Smooth muscle cell (in vitro differentiated cells): ENCODE measurements around the gene ASPG. TPM values are rescaled to one million over a fixed set of nuclear protein-coding genes. Genes with fewer than 3 reads are reported as not detected.
A peak's percentile ranks its signal among the peaks of the same experiment; 100 is the strongest.

Experiments used
- DNase-seq: peaks from one replicate; lab custom pipeline; 2025; ENCODE audit not compliant: unreplicated experiment; lab: John Stamatoyannopoulos, UW
- H2AFZ ChIP-seq: fragments of 200-600 bp; sonication (generic); 2 replicates; pipeline ENCODE4 v1.6.0; 2016; ENCODE audit warnings: antibody characterized with exemption, low read depth, mild to moderate bottlenecking
- H3F3A ChIP-seq: fragments of 200-600 bp; sonication (generic); 2 replicates; pipeline ENCODE4 v1.6.0; 2017; ENCODE audit warnings: antibody characterized with exemption, low read depth
- H3K27ac ChIP-seq: fragments of 200-600 bp; sonication (generic); 2 replicates; pipeline ENCODE4 v1.5.1; 2016; ENCODE audit warnings: low read depth, mild to moderate bottlenecking
- H3K27me3 ChIP-seq: fragments of 200-600 bp; sonication (generic); 2 replicates; pipeline ENCODE4 v1.6.1; 2016; ENCODE audit warnings: low read depth, mild to moderate bottlenecking
- H3K36me3 ChIP-seq: fragments of 200-600 bp; sonication (generic); 2 replicates; pipeline ENCODE4 v1.5.1; 2016; ENCODE audit warnings: low read depth
- H3K4me1 ChIP-seq: fragments of 200-600 bp; sonication (generic); 2 replicates; pipeline ENCODE4 v1.5.1; 2016; ENCODE audit warnings: low read depth
- H3K4me2 ChIP-seq: fragments of 200-600 bp; sonication (generic); 2 replicates; pipeline ENCODE4 v1.6.0; 2016; ENCODE audit warnings: mild to moderate bottlenecking
- H3K4me3 ChIP-seq: fragments of 200-600 bp; sonication (generic); 2 replicates; pipeline ENCODE4 v1.5.1; 2016; ENCODE audit warnings: mild to moderate bottlenecking
- H3K79me2 ChIP-seq: fragments of 200-600 bp; sonication (generic); 2 replicates; pipeline ENCODE4 v1.6.0; 2016; ENCODE audit warnings: low read depth, mild to moderate bottlenecking
- H3K9ac ChIP-seq: fragments of 200-600 bp; sonication (generic); 2 replicates; pipeline ENCODE4 v1.6.0; 2016; ENCODE audit warnings: low read depth
- H3K9me3 ChIP-seq: fragments of 200-600 bp; sonication (generic); replicated peaks from 2 replicates; pipeline ENCODE4 v1.5.1; 2016; ENCODE audit warnings: low read depth
- H4K20me1 ChIP-seq: fragments of 200-600 bp; sonication (generic); 2 replicates; pipeline ENCODE4 v1.6.0; 2016; ENCODE audit warnings: low read depth
- WGBS: methylation state at CpG from one replicate; pipeline ENCODE4 v1.1.7; 2016; ENCODE audit warnings: low lambda C conversion rate; 5-methylcytosine and 5-hydroxymethylcytosine counted together
- polyA plus RNA-seq: library from polyadenylated mRNA; unstranded; fragments of >200 nt; fragmentation: Nextera tagmentation; extraction: Ambion mirVana; gene quantifications from 2 replicates; pipeline ENCODE4 v1.2.1, GENCODE V29; 2016
- total RNA-seq: library from RNA; depleted of rRNA; stranded (reverse); fragments of >200 nt; gene quantifications from 2 replicates; pipeline ENCODE4 v1.2.3, GENCODE V29; 2014
- TF ChIP-seq, protein P1 (sequence below): fragments of 200-600 bp; sonication (generic); IDR thresholded peaks from 2 replicates; pipeline ENCODE4 v1.5.1; 2017; ENCODE audit warnings: borderline replicate concordance, mild to moderate bottlenecking, antibody characterized with exemption; ENCODE audit not compliant: insufficient read depth, poor library complexity, severe bottlenecking

The ASPG gene
- total and polyA plus RNA-seq, 2 experiments from 2014 or later: 0.18 to 1.2 TPM

DNA sequence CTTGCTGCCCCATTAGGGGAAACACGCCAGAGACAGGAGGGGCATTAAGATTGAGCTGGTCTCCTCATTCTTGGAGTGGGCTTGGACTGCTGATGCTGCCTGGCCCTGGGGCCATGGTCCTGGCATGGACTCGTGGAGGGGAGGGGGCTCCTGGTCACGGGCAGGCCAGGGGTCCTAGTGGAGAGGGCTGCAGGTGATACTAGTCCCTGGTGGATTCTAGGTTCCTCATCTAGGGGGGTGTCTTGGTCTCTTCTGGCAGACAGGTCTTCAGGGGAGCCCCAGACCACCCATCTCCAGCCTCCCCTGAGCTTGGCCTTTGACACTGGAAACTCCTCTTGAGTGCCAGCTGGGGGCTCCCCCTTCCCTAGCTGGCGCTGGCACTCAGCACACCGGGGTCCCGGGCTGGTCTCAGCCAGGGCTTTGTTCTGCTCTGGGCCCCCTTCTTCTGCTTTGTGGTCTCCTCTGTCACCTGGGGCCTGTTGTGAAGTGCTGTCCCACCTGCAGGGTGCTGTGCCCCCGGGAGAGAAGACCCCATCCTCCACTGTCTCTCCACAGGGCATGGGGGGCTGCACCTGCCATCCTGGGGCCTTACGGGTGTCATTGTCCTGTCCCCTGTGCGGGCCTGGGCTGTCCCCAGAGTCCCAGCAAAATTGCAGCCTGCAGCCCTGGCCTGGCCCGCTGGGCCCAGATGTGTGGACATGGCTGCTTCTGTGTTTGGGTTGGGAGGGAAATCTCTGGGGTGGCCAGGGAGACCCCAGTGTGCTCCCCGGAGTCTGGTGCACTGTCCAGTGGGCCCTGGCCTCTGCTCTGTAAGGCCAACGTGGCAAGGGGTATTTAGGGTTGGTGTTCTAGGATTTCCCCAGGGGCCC is 55.2 kb downstream of the ASPG start:
- peak overlapping the region; percentile 69 for H3K4me3 ChIP-seq
- peaks cover 8% of the 10 kb centered on the region for H3K79me2 ChIP-seq
- no peaks in the 10 kb centered on the region for H3K9me3 ChIP-seq
- H3K27ac ChIP-seq: no peak overlapping the region
- WGBS: 92% methylated on average over 12 of the region's 12 CpGs
- TF ChIP-seq, protein P1, sequence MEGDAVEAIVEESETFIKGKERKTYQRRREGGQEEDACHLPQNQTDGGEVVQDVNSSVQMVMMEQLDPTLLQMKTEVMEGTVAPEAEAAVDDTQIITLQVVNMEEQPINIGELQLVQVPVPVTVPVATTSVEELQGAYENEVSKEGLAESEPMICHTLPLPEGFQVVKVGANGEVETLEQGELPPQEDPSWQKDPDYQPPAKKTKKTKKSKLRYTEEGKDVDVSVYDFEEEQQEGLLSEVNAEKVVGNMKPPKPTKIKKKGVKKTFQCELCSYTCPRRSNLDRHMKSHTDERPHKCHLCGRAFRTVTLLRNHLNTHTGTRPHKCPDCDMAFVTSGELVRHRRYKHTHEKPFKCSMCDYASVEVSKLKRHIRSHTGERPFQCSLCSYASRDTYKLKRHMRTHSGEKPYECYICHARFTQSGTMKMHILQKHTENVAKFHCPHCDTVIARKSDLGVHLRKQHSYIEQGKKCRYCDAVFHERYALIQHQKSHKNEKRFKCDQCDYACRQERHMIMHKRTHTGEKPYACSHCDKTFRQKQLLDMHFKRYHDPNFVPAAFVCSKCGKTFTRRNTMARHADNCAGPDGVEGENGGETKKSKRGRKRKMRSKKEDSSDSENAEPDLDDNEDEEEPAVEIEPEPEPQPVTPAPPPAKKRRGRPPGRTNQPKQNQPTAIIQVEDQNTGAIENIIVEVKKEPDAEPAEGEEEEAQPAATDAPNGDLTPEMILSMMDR: no peak
- no peak for DNase-seq
- H3K4me1 ChIP-seq: peaks cover 30% of the 10 kb centered on the region
- H3K4me2 ChIP-seq: peak overlapping the region; percentile 98
- H2AFZ ChIP-seq: no peak overlapping the region
- H3F3A ChIP-seq: no peaks in the 10 kb centered on the region
- H3K36me3 ChIP-seq: no peaks in the 10 kb centered on the region
- H4K20me1 ChIP-seq: peaks cover 16% of the 10 kb centered on the region
- H3K27me3 ChIP-seq: peaks cover 15% of the 10 kb centered on the region
- H3K9ac ChIP-seq: no peak overlapping the region

DNA sequence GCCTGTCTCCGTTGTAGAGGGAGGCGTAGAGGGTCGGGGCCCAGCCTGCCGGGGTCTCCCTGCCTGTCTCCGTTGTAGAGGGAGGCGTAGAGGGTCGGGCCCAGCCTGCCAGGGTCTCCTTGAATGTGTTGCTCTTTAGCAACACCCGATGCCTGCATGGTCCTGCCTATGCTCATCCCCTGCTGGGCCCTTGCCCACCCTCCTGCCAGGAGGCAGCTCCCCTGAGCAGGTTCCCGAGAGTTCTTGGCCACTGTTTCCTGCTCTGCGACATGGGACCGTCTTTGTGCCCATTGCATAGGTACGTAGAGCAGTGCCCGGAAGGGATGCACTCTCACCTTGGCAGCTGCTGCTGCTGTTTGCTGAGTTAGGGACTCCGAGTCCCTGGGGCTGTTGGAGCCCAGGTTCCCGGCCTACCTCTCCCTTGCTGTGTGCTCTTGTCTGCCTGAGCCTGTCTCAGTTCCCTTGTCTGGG is 56.2 kb downstream of the ASPG start:
- Histone ChIP-seq H3K27ac (no peak overlapping the region), H3F3A (no peaks in the 10 kb centered on the region), H3K4me2 (no peak overlapping the region), H2AFZ (no peak overlapping the region), H3K4me3 (no peak overlapping the region), H3K9me3 (no peaks in the 10 kb centered on the region), H4K20me1 (peaks cover 16% of the 10 kb centered on the region), H3K36me3 (no peaks in the 10 kb centered on the region), H3K4me1 (peaks cover 24% of the 10 kb centered on the region), H3K9ac (no peak overlapping the region), H3K27me3 (peaks cover 8% of the 10 kb centered on the region), H3K79me2 (peaks cover 8% of the 10 kb centered on the region)
- 97% methylated on average over 8 of the region's 15 CpGs for WGBS
- no peak for DNase-seq
- TF ChIP-seq, protein P1: no peak

DNA sequence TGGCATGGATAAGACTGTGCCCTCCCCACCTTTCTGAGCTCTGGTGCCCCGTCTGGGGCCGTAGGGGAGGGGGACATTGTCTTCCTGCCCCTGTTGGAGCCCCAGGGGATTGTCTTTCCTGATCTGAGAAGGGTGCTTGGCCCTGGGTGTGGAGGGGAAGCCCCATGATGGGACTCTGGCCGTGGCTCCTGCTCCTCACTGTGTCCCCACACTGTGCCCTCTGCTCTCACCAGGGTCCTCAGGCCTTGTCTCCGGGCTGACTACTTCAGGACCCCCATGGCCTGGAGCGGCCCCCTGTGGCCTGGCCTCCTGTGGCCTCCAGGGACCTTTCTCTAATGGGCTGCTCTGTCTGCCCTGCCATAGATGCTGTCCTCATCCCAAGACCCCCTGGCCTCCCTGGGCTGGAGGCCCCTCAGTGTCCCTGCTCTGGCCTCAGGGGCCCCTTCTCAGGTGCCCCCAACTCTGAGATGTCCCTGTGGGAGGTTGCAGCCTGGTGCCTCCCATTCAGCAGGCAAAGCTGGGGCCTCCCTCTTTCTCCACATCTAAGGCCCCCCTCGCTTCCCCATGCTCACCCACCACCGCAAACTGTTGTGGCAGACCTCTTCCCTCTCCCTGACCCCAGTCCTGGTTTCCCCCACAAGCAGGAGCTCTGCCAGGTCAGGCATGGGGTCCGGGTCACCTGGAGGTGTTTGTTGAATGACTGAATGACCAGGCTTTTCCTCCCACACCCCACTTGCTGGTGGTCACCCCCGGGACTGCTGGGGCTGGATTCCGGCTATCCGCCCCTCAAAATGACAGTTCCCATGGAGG is 56.8 kb downstream of the ASPG start:
- Histone ChIP-seq H3K27ac (no peak overlapping the region), H3F3A (no peaks in the 10 kb centered on the region), H3K4me1 (peaks cover 18% of the 10 kb centered on the region), H3K9ac (no peak overlapping the region), H3K4me2 (no peak overlapping the region), H3K36me3 (no peaks in the 10 kb centered on the region), H3K27me3 (peaks cover under 1% of the 10 kb centered on the region), H3K9me3 (no peaks in the 10 kb centered on the region), H2AFZ (no peak overlapping the region), H3K79me2 (peaks cover 8% of the 10 kb centered on the region), H3K4me3 (no peak overlapping the region), H4K20me1 (peaks cover 16% of the 10 kb centered on the region)
- 96% methylated on average over 11 of the region's 11 CpGs for WGBS
- TF ChIP-seq, protein P1: no peak
- DNase-seq: no peak
